Measurements from ENCODE around the gene SLCO2A1.

DNA sequence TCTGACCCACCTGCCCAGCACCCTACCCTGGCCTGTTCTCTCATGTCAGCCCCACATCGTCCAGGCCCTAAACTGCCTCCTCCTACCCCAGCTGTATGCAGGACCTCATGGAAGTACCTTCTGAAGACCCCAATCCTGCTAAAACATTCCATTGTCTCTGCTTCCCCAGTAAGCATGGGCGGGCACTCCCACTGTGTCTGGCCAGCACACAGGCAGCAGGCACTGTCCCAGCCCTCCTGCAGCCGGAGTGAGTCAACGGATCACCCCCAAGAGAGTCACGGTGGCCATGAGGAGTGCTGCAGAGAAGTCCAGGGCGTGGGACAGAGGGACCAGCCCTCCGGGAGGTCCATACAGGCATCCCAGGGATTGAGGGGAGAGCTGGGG, 36.4 kb upstream of the SLCO2A1 start:
- no peak for TF ChIP-seq EZH2 (IDR thresholded peaks at IDR 0.05; ENCODE audit: insufficient read depth, poor library complexity, severe bottlenecking)
- TF ChIP-seq EZH2phosphoT487 (IDR thresholded peaks at IDR 0.05; ENCODE audit: insufficient read depth, low read depth), result no peak

All from GM23248 (cell line).